DOHH2 (cell line): ENCODE results near the gene PGRMC1.

Experiments
- CTCF ChIP-seq: fragments of 200-600 bp; sonication (generic); IDR thresholded peaks from one replicate; pipeline ENCODE4 v1.5.1; 2014; ENCODE audit warnings: antibody characterized with exemption, mild to moderate bottlenecking, low read depth, low read length; ENCODE audit not compliant: poor library complexity, severe bottlenecking
- EZH2phosphoT487 ChIP-seq: fragments of 200-600 bp; sonication (generic); IDR thresholded peaks from 2 replicates; pipeline ENCODE4 v1.6.1; 2017; ENCODE audit warnings: borderline replicate concordance, mild to moderate bottlenecking, antibody characterized with exemption, low read length, moderate library complexity, mixed read lengths

- TF ChIP-seq CTCF (no peak), EZH2phosphoT487 (no peak)
These were observed 37.5 kb downstream of the PGRMC1 start for GRCh38 chrX:119273420-119274192.
